Heart left ventricle (tissue), 13 donors: ENCODE results near the gene GNAT1.

ENCODE experiments used
- POLR2A ChIP-seq, 2 donors: fragments of 450-650 bp; IDR thresholded peaks; one replicate each; pipeline ENCODE4 v1.6.1; 2017; ENCODE audit warnings: antibody characterized with exemption in 2 of 2, mild to moderate bottlenecking in 2 of 2, moderate library complexity in 2 of 2
- TF ChIP-seq, protein P1 (sequence below), 12 donors: fragments of 200-600 bp; sonication (generic) in 4 of 12; IDR thresholded peaks; one replicate each; pipeline versions ENCODE4 v1.5.0 to v1.8.0; 2018 to 2022; ENCODE audit warnings: antibody characterized with exemption in 12 of 12, mild to moderate bottlenecking in 5 of 12
- donor health status: ischemic (EF 13 %, LVEDD 7.1; RV severe dilation, severe dysfunction).
- donor health status: DM: no; HTN: yes; CAD: no.
- donor health status: DM: no; HTN: no; CAD: no.
- donor health status: ischemic (EF 25% LVEDD 6.9; RV normal size, moderate dysfunction).
- donor health status: ischemic (EF 25% LVEDD 5.7; RV mildly dilated, moderate dysfunction).
- donor health status: ischemic (EF 35%, LVEDD 5.7; RV mildly dilated, moderate dysfunction).
- donor health status: nonischemic (EF 11% LVEDD 7.7; RV severe dilation, severe dysfunction).
- donor health status: DM: yes; HTN: yes; CAD: no.
- donor health status: PGD.
- donor health status: ischemic (EF 29% LVEDD 5.4; RV normal size, mild dysfunction).
- donor health status: nonischemic (EF 23%, LVEDD 6.1; RV moderate dilation, normal function).

DNA sequence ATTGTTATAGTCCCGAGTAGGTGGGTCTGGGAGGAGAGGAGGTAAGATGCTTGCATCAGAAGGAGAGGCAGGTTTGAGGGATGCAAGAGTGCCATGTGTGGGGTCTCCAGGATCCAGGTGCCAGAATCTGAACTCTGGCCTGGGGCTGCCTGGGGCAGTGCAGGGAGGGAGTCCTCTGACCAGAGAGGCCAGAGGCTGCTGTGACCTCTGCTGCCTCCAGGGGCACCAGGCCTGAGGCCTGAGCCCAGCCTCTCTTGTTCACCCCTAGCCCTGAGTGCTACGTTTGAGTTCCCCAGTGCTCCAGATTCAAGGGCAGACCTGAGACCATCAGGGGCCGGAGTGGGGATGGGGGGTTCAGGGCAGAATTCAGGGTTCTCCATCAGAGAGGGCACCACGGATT is 21.1 kb downstream of the GNAT1 start:
- TF ChIP-seq POLR2A (IDR thresholded peaks at IDR 0.05), result no peak
- TF ChIP-seq, protein P1, sequence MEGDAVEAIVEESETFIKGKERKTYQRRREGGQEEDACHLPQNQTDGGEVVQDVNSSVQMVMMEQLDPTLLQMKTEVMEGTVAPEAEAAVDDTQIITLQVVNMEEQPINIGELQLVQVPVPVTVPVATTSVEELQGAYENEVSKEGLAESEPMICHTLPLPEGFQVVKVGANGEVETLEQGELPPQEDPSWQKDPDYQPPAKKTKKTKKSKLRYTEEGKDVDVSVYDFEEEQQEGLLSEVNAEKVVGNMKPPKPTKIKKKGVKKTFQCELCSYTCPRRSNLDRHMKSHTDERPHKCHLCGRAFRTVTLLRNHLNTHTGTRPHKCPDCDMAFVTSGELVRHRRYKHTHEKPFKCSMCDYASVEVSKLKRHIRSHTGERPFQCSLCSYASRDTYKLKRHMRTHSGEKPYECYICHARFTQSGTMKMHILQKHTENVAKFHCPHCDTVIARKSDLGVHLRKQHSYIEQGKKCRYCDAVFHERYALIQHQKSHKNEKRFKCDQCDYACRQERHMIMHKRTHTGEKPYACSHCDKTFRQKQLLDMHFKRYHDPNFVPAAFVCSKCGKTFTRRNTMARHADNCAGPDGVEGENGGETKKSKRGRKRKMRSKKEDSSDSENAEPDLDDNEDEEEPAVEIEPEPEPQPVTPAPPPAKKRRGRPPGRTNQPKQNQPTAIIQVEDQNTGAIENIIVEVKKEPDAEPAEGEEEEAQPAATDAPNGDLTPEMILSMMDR (IDR thresholded peaks at IDR 0.05), result no peak
